GM19463 (cell line): Measurements from ENCODE around the gene SP2.

Experiments
- ATAC-seq: cut with Tn5 transposase; IDR thresholded peaks from one replicate; pipeline ENCODE4 v1.9.1; 2021; ENCODE audit warnings: mild to moderate bottlenecking, moderate library complexity; ENCODE audit not compliant: unreplicated experiment

Gene SP2

GRCh38 chr17:47888293-47888692, 7.7 kb upstream of the SP2 start:
- ATAC-seq, result no peak

GRCh38 chr17:47889734-47890529, 6.1 kb upstream of the SP2 start:
- no peak for ATAC-seq

GRCh38 chr17:47891545-47892088, 4.4 kb upstream of the SP2 start:
- no peak for ATAC-seq

- ATAC-seq, result no peak
Observed at GRCh38 chr17:47894498-47895346, 1.3 kb upstream of the SP2 start.

GRCh38 chr17:47895347-47895855, 635 bp upstream of the SP2 start:
- no peak for ATAC-seq

- ATAC-seq, result no peak
Observed at GRCh38 chr17:47896672-47897490, 845 bp downstream of the SP2 start.

GRCh38 chr17:47897561-47897960, 1.5 kb downstream of the SP2 start:
- ATAC-seq, result no peak

- no peak for ATAC-seq
Observed at GRCh38 chr17:47898241-47898640, 2.2 kb downstream of the SP2 start.

GRCh38 chr17:47899643-47900042, 3.6 kb downstream of the SP2 start:
- ATAC-seq, result no peak

GRCh38 chr17:47901423-47901822, 5.4 kb downstream of the SP2 start:
- no peak for ATAC-seq

GRCh38 chr17:47902039-47902744, 6.2 kb downstream of the SP2 start:
- no peak for ATAC-seq

GRCh38 chr17:47905221-47905733, 9.2 kb downstream of the SP2 start:
- ATAC-seq, result no peak

GRCh38 chr17:47906443-47906842, 10.4 kb downstream of the SP2 start:
- no peak for ATAC-seq

GRCh38 chr17:47907932-47908562, 12.0 kb downstream of the SP2 start:
- ATAC-seq, result no peak

GRCh38 chr17:47913050-47913449, 17.0 kb downstream of the SP2 start:
- ATAC-seq, result no peak

- no peak for ATAC-seq
Observed at GRCh38 chr17:47914306-47914948, 18.4 kb downstream of the SP2 start.

GRCh38 chr17:47915776-47916398, 19.9 kb downstream of the SP2 start:
- no peak for ATAC-seq

GRCh38 chr17:47916489-47917208, 20.6 kb downstream of the SP2 start:
- ATAC-seq, result no peak
